Endometrial microvascular endothelial cells (primary cell): ENCODE measurements around the gene INVS. TPM values are rescaled to one million over a fixed set of nuclear protein-coding genes. Genes with fewer than 3 reads are reported as not detected.
"Not testable (repeated sequence)": the region's sequence is repeated elsewhere in the genome, so short reads cannot be mapped to it uniquely, and the experiment has no call there.

Experiments
- in situ Hi-C: cut with HindIII; loops from 2 replicates; pipeline ENCODE4 v1.10.0; 2017; ENCODE audit warnings: low sequenced_read_pairs, low pct_unique_long_range_greater_than_20kb; ENCODE audit errors: inconsistent ontology term
- total RNA-seq: library from RNA; depleted of rRNA; stranded (reverse); fragments of >200 nt; gene quantifications from one replicate; pipeline ENCODE4 v1.2.3, GENCODE V29; 2015; ENCODE audit errors: inconsistent ontology term

INVS gene
- total RNA-seq, 1 donor from 2014 or later, result 11.1 TPM

- in situ Hi-C loops, result no loop called here
Observed at GRCh38 chr9:100111235-100111634, 12.2 kb downstream of the INVS start.

GRCh38 chr9:100112677-100113336, 13.8 kb downstream of the INVS start:
- in situ Hi-C loops, result no loop called here

GRCh38 chr9:100117316-100117715, 18.3 kb downstream of the INVS start:
- in situ Hi-C loops, result no loop called here

GRCh38 chr9:100120286-100120685, 21.2 kb downstream of the INVS start:
- in situ Hi-C loops, result no loop called here

GRCh38 chr9:100125236-100125635, 26.2 kb downstream of the INVS start:
- in situ Hi-C loops, result no loop called here

GRCh38 chr9:100125910-100126309, 26.9 kb downstream of the INVS start:
- in situ Hi-C loops, result no loop called here

GRCh38 chr9:100126423-100126822, 27.4 kb downstream of the INVS start:
- in situ Hi-C loops, result no loop called here

GRCh38 chr9:100129772-100130171, 30.7 kb downstream of the INVS start:
- in situ Hi-C loops, result no loop called here

GRCh38 chr9:100131216-100131615, 32.2 kb downstream of the INVS start:
- in situ Hi-C loops, result no loop called here

GRCh38 chr9:100131875-100132430, 32.9 kb downstream of the INVS start:
- in situ Hi-C loops, result no loop called here

- in situ Hi-C loops, result no loop called here
Observed at GRCh38 chr9:100134731-100135130, 35.7 kb downstream of the INVS start.

- in situ Hi-C loops, result not testable (repeated sequence)
Observed at GRCh38 chr9:100136799-100137198, 37.8 kb downstream of the INVS start.

GRCh38 chr9:100140303-100140702, 41.3 kb downstream of the INVS start:
- in situ Hi-C loops, result not testable (repeated sequence)

- in situ Hi-C loops, result not testable (repeated sequence)
Observed at GRCh38 chr9:100141862-100142261, 42.8 kb downstream of the INVS start.

GRCh38 chr9:100145167-100145934, 46.3 kb downstream of the INVS start:
- in situ Hi-C loops, result not testable (repeated sequence)

GRCh38 chr9:100145976-100146375, 46.9 kb downstream of the INVS start:
- in situ Hi-C loops, result not testable (repeated sequence)

- in situ Hi-C loops, result no loop called here
Observed at GRCh38 chr9:100150214-100150613, 51.2 kb downstream of the INVS start.

GRCh38 chr9:100160021-100160420, 61.0 kb downstream of the INVS start:
- in situ Hi-C loops, result no loop called here

GRCh38 chr9:100167176-100167575, 68.1 kb downstream of the INVS start:
- in situ Hi-C loops, result no loop called here
